ENCODE measurements around the gene CREB5.
A peak's percentile ranks its signal among the peaks of the same experiment; 100 is the strongest.

The CREB5 gene

DNA sequence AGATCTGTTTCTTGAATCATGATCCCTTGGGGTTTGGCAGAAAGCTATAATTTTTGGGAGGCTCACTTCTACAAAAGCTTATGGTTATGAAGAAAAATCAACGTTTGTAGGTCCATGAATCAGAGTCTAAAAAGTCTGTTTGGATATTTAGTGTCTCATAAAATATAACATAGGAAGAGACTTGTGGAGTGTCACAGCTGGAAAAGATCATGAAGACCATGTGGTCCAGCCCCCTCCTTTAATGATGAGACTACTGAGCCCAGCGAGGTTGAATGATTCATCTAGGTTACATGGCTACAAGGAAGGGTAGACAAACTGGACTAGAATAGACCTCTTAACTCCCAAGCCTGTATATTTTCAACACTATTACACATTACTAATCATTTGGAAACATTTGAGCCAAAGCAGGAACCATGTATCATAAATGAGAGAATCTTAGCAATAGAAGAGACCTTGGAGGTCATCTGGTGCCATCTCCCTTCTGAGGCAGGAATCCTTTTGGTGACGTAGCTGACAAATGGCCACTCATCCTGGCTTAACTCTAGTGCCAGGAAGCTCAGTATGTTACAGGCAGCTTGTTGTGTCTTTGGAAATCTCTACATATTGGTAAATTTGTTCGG is 152.5 kb downstream of the CREB5 start:
- no peak overlapping the region for H3K27ac ChIP-seq
- H3K4me3 ChIP-seq = no peak overlapping the region

GRCh38 chr7:28565980-28566379 is 153.7 kb downstream of the CREB5 start:
- Histone ChIP-seq H3K27ac (no peak overlapping the region), H3K4me3 (no peak overlapping the region)

- H3K4me3 ChIP-seq = no peak overlapping the region
- H3K27ac ChIP-seq = no peak overlapping the region
Measured at GRCh38 chr7:28570113-28570969, 158.0 kb downstream of the CREB5 start.

DNA sequence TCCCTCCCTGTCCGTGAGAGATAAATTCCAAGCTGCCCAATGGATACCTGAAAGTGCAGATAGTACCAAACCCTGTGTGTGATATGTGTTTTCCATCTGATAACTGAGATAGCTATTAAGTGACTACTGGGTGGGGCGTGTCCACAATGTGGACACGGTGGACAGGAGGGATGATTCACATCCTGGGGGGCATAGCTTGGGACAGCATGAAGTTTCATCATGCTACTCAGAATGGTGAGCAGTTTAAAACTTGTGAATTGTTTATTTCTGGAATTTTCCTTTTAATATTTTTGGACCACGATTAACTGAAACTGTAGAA is 158.6 kb downstream of the CREB5 start:
- H3K4me3 ChIP-seq = no peak overlapping the region
- no peak overlapping the region for H3K27ac ChIP-seq

DNA sequence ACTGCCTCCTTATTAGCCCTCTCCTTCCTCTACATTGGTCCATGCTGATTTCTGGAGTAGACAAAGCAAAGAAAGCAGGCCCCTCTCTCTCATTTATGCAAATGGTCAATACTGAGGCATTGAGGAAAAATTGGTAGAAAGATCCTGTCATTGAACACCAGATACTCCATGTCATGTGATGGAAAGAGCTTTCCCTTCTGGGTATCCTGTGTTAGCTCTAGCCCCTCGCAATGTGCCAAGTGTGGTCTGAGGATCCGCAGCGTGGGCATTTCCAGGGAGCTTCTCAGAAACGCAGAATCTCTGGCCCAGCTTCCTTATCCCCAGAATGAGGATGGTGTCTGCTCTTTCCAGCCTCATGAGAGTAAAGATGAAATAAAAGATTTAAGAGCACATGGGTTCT is 159.1 kb downstream of the CREB5 start:
- Histone ChIP-seq H3K27ac (no peak overlapping the region), H3K4me3 (no peak overlapping the region)

DNA sequence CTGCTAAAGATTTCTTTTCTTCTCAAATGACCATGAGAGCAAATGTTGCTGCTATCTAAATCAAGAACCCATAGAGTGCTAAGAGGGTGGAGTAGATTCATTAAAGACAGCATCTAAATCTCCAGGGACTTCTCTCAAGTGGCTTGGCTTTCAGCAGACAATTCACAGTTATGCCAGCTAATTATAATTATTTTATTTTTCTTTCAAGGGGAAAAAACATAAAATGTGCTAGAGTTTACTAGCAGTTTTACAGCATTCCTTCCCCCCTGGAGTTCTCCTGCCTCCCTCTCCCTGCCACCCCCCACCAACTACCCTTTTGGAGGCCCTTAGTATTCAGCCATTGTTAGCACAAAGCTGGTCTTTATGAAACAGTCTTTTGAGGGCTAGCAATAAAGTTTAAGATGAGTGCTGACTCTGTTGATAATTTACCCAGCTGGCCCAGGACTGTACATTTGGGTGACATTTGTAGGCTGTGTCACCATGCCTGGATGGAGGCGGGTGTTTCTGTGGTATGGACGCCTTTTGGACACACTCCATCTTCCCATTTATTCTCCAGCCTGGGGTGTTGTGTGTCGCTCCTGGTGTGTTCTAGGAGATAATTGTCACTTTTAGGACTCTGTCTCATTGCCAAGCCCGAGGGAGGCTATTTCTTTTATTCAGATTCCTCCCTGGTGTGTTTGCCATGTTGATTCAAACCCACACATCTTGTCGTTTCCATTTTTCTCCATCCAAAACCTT is 160.2 kb downstream of the CREB5 start:
- no peak overlapping the region for H3K27ac ChIP-seq

GRCh38 chr7:28573059-28573553 is 160.8 kb downstream of the CREB5 start:
- Histone ChIP-seq H3K4me3 (no peak overlapping the region), H3K27ac (peak overlapping the region in 1 of 21 experiments; percentile 16)

More for the DNA sequence above, 160.2 kb downstream of the CREB5 start:
- H3K4me3 ChIP-seq = no peak overlapping the region

- peak overlapping the region in 1 of 21 experiments; percentile 16 for H3K27ac ChIP-seq
Measured at GRCh38 chr7:28573651-28574301, 161.5 kb downstream of the CREB5 start.

GRCh38 chr7:28575241-28575643 is 162.9 kb downstream of the CREB5 start:
- H3K4me3 ChIP-seq = no peak overlapping the region
- H3K27ac ChIP-seq = no peak overlapping the region

More at GRCh38 chr7:28573651-28574301, 161.5 kb downstream of the CREB5 start:
- no peak overlapping the region for H3K4me3 ChIP-seq

DNA sequence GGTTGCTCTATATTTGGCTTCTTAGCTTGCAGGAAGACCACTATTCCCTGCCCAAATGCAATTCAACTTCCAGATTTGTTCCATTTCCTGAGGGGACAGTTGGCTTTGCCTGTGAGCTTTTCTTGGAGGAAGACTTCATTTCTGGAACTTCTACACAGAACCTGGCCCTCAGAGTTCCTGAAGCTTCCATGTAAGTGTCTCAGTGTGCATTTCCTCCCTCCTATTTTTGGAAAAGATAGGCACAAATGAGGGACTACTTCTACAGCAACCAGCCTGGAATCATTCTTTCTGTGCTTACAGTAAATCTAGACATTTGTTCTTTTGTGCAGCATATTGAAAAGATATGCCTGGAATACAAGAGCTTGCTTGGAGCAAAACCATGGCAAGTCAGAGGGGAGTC is 164.3 kb downstream of the CREB5 start:
- Histone ChIP-seq H3K4me3 (no peak overlapping the region), H3K27ac (no peak overlapping the region)

GRCh38 chr7:28579571-28579970 is 167.3 kb downstream of the CREB5 start:
- H3K4me3 ChIP-seq = no peak overlapping the region
- no peak overlapping the region for H3K27ac ChIP-seq

- H3K27ac ChIP-seq = no peak overlapping the region
- H3K4me3 ChIP-seq = no peak overlapping the region
Measured at GRCh38 chr7:28580665-28581064, 168.3 kb downstream of the CREB5 start.

DNA sequence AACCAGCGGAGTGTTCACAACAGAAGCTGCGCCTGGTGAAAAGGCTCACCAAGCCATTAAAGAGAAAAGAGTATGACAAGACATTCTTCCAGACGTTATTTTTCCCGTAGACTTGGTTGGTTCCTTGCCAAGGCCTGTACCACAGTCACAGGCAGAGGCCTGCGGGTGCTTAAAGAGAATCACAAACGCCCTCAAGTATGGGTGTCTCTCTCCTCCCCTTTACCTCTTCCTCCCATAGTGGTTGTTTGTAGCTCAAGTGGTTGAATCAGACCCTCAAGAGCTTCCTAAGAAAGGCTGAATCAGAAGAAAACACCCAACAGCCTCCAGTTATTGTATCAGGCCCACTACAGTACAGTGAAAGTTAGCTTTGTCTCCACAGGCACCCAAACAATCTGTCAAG is 169.0 kb downstream of the CREB5 start:
- H3K27ac ChIP-seq = no peak overlapping the region
- H3K4me3 ChIP-seq = no peak overlapping the region

GRCh38 chr7:28582226-28582625 is 169.9 kb downstream of the CREB5 start:
- Histone ChIP-seq H3K27ac (no peak overlapping the region), H3K4me3 (no peak overlapping the region)

- H3K27ac ChIP-seq = no peak overlapping the region
- H3K4me3 ChIP-seq = no peak overlapping the region
Measured at GRCh38 chr7:28584235-28584634, 171.9 kb downstream of the CREB5 start.

DNA sequence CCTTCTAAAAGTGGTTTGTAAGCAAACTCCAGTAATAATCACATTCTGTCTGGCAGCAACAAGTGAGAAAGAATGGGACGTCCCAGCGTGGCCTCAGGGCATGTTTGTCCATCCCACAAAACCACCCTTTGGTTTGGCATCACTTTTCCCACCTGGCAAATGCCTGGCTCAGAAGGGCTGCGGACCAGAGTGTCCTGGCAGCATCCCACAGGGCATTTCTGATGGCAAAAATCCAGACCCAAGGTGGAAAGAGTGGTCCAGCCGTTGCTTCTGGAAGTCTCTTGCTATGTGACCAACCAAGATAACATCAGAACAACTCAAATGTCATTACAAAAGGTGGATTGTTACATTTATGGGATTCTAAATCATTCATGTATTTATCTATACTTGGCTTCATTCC is 174.4 kb downstream of the CREB5 start:
- H3K27ac ChIP-seq = no peak overlapping the region
- H3K4me3 ChIP-seq = no peak overlapping the region

GRCh38 chr7:28587211-28587610 is 174.9 kb downstream of the CREB5 start:
- Histone ChIP-seq H3K4me3 (no peak overlapping the region), H3K27ac (no peak overlapping the region)

- H3K27ac ChIP-seq = no peak overlapping the region
- no peak overlapping the region for H3K4me3 ChIP-seq
Measured at GRCh38 chr7:28588602-28589001, 176.3 kb downstream of the CREB5 start.

DNA sequence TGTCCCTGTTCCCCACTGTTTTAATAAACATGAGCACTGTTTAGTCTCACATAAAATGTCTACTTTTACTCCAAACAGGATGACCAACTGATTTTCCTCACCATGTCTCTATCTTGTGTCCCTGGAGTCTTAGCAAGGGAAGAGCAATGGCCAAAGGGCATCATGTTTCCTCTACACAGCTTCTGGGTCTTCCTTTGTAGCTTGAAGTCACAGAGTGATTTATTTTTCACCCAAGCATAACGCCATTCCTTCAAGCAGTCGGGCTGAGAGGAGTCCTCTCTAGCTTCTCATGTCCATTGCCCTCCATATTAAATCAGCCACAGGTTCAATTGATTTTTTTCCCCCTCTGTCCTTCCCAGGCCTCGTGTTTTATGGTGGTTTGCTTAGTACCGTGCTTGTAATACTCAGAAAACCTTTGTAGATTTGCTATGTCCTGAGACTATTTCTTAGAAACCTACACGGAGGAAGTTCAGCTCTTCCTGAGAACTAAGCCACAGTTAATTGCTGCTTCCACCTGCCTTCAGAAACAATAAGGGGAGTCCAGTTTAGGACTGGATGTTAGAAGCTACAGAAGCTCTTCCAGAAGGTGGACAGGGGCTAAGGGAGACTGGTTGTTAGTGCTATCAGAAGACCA is 178.8 kb downstream of the CREB5 start:
- no peak overlapping the region for H3K27ac ChIP-seq

More for the DNA sequence above, 178.8 kb downstream of the CREB5 start:
- no peak overlapping the region for H3K4me3 ChIP-seq
